SK-MEL-5 (cell line): ENCODE data around the gene TTLL12. TPM values are rescaled to one million over a fixed set of nuclear protein-coding genes. Genes with fewer than 3 reads are reported as not detected.
"Not testable (repeated sequence)": the region's sequence is repeated elsewhere in the genome, so short reads cannot be mapped to it uniquely, and the experiment has no call there.

ENCODE experiments used
- DNase-seq: peaks from one replicate; pipeline ENCODE4 v3.0.0-alpha.2; 2016; ENCODE audit warnings: low read depth, low spot score
- in situ Hi-C: cut with HindIII; loops from 2 replicates; pipeline ENCODE4 v1.10.0; 2016; ENCODE audit warnings: low sequenced_read_pairs, high pct_unique_total_duplicates, low pct_unique_long_range_greater_than_20kb
- total RNA-seq: library from RNA; depleted of rRNA; stranded (reverse); fragments of >200 nt; shearing (Covaris generic); gene quantifications from 2 replicates; pipeline ENCODE4 v1.2.3, GENCODE V29; 2014

TTLL12 gene
- total RNA-seq, 1 experiment from 2014 or later: 68.9 TPM

GRCh38 chr22:43152003-43152356 lies 35.0 kb downstream of the TTLL12 start:
- in situ Hi-C loops: no loop called here
- no peak for DNase-seq

GRCh38 chr22:43151251-43152002 lies 35.5 kb downstream of the TTLL12 start, which contains the start of gene TSPO:
TSS of gene TSPO (plus strand) at chr22:43151559. CDS start at chr22:43159239, 7,680 bp downstream.
- in situ Hi-C loops: no loop called here
- DNase-seq: peak; percentile 54

GRCh38 chr22:43150731-43151206 lies 36.2 kb downstream of the TTLL12 start:
- no peak for DNase-seq
- in situ Hi-C loops: no loop called here

- no peak for DNase-seq
- in situ Hi-C loops: no loop called here
Measured at GRCh38 chr22:43148581-43148980, 38.4 kb downstream of the TTLL12 start.

GRCh38 chr22:43147821-43148220 lies 39.1 kb downstream of the TTLL12 start:
- in situ Hi-C loops: no loop called here
- DNase-seq: no peak

GRCh38 chr22:43146332-43146731 lies 40.6 kb downstream of the TTLL12 start:
- DNase-seq, in situ Hi-C loops: not testable (repeated sequence)

GRCh38 chr22:43145371-43145770 lies 41.6 kb downstream of the TTLL12 start:
- in situ Hi-C loops, DNase-seq: not testable (repeated sequence)

GRCh38 chr22:43144949-43145348 lies 42.0 kb downstream of the TTLL12 start:
- in situ Hi-C loops: no loop called here
- DNase-seq: no peak

- DNase-seq: peak; percentile 85
- in situ Hi-C loops: no loop called here
Measured at GRCh38 chr22:43142880-43143562, 43.9 kb downstream of the TTLL12 start, which contains the start of gene MCAT. TSS of gene MCAT (minus strand) at chr22:43143398. CDS start at chr22:43143348, 50 bp downstream.

- in situ Hi-C loops: no loop called here
Measured at GRCh38 chr22:43136801-43137200, 50.1 kb downstream of the TTLL12 start.

GRCh38 chr22:43136255-43136654 lies 50.7 kb downstream of the TTLL12 start:
- in situ Hi-C loops: no loop called here
- DNase-seq: peak; percentile 68

More at GRCh38 chr22:43136801-43137200, 50.1 kb downstream of the TTLL12 start:
- no peak for DNase-seq

GRCh38 chr22:43135565-43135964 lies 51.4 kb downstream of the TTLL12 start:
- in situ Hi-C loops: no loop called here
- no peak for DNase-seq

GRCh38 chr22:43134553-43134952 lies 52.4 kb downstream of the TTLL12 start:
- no peak for DNase-seq
- in situ Hi-C loops: no loop called here

- in situ Hi-C loops: no loop called here
- no peak for DNase-seq
Measured at GRCh38 chr22:43133401-43133800, 53.5 kb downstream of the TTLL12 start.

- in situ Hi-C loops: no loop called here
- DNase-seq: no peak
Measured at GRCh38 chr22:43131773-43132501, 55.0 kb downstream of the TTLL12 start.

- no peak for DNase-seq
- in situ Hi-C loops: no loop called here
Measured at GRCh38 chr22:43129426-43130425, 57.2 kb downstream of the TTLL12 start.

- in situ Hi-C loops: no loop called here
Measured at GRCh38 chr22:43128928-43129424, 58.0 kb downstream of the TTLL12 start.

More at GRCh38 chr22:43128928-43129424, 58.0 kb downstream of the TTLL12 start:
- no peak for DNase-seq
